ENCODE data around the gene RFX1.

Gene RFX1

GRCh38 chr19:13960863-13961784 lies 45.0 kb downstream of the RFX1 start:
- no peak for DNase-seq

- no peak for DNase-seq
Observed at GRCh38 chr19:13959962-13960862, 45.9 kb downstream of the RFX1 start.

- no peak for DNase-seq
Observed at GRCh38 chr19:13959141-13959961, 46.8 kb downstream of the RFX1 start.

GRCh38 chr19:13958043-13958442 lies 48.1 kb downstream of the RFX1 start:
- no peak for DNase-seq

- DNase-seq, result no peak
Observed at GRCh38 chr19:13957051-13957450, 49.1 kb downstream of the RFX1 start.

GRCh38 chr19:13956365-13956744 lies 49.8 kb downstream of the RFX1 start:
- no peak for DNase-seq

- no peak for DNase-seq
Observed at GRCh38 chr19:13955662-13956364, 50.3 kb downstream of the RFX1 start.

GRCh38 chr19:13954185-13954584 lies 51.9 kb downstream of the RFX1 start:
- no peak for DNase-seq

GRCh38 chr19:13952931-13953531 lies 53.1 kb downstream of the RFX1 start:
- DNase-seq, result no peak

GRCh38 chr19:13952154-13952930 lies 53.8 kb downstream of the RFX1 start, which contains the start of gene DCAF15:
TSS of gene DCAF15 (plus strand) at chr19:13952509. CDS start at chr19:13952513, 4 bp downstream.
- DNase-seq, result peak; percentile 100

GRCh38 chr19:13951799-13952153 lies 54.3 kb downstream of the RFX1 start:
- no peak for DNase-seq

GRCh38 chr19:13951043-13951442 lies 55.1 kb downstream of the RFX1 start:
- no peak for DNase-seq

GRCh38 chr19:13946414-13946813 lies 59.7 kb downstream of the RFX1 start:
- DNase-seq, result no peak

GRCh38 chr19:13942023-13942684 lies 64.0 kb downstream of the RFX1 start:
- no peak for DNase-seq

GRCh38 chr19:13938301-13939064 lies 67.6 kb downstream of the RFX1 start, which contains the start of gene PODNL1:
TSS of gene PODNL1 (minus strand) at chr19:13938417. CDS start at chr19:13938181, 236 bp downstream.
- DNase-seq, result no peak

- DNase-seq, result no peak
Observed at GRCh38 chr19:13937479-13938300, 68.4 kb downstream of the RFX1 start.

GRCh38 chr19:13935765-13936510 lies 70.2 kb downstream of the RFX1 start:
- no peak for DNase-seq

- no peak for DNase-seq
Observed at GRCh38 chr19:13934785-13935109, 71.4 kb downstream of the RFX1 start.

All from stimulated activated CD4-positive, alpha-beta T cell treated with anti-CD3 and anti-CD28 coated beads, Interleukin-1b, Interleukin-23, amount 100 ng/mL, for 48 hours (primary cell).